ENCODE data around the gene CHST11. TPM values are rescaled to one million over a fixed set of nuclear protein-coding genes. Genes with fewer than 3 reads are reported as not detected.
A peak's percentile ranks its signal among the peaks of the same experiment; 100 is the strongest.

CHST11 gene
- total and polyA plus RNA-seq, 9 of the 15 experiments (the other 6 are each of a cell fraction or from before 2014, with no cell fraction given): 2.3 to 38.7 (median 15.0) TPM

DNA sequence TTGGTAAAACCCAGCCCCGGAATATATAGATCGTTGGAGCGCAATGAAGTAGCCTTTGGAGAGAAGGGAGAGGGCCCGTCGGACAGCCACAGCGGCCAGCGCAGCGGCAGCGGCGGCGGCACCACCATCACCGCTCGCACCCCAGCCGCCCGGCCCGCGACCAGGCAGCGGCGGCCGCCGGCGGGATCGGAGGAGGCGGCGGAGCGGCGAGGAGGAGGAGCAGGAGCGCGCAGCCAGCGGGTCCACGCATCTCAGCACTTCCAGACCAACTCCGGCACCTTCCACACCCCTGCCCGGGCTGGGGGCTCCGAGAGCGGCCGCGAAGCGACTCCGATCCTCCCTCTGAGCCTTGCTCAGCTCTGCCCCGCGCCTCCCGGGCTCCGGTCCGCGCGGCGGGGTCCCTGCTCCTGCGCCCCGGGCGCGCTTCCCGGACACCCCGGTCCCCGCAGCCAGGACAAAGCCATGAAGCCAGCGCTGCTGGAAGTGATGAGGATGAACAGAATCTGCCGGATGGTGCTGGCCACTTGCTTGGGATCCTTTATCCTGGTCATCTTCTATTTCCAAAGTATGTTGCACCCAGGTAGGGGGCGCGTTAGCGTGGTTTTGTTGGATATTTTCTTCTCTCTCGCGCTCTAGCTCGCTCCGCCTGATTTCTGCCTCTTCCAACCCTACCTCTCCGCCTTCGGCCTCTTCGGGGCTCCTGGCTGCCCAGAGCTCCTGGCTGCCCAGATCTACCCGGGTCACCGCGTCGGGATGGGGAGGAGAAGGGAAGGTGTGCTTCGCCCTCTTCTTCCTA is 400 bp downstream of the CHST11 start (continued):
- TF ChIP-seq, protein P1, sequence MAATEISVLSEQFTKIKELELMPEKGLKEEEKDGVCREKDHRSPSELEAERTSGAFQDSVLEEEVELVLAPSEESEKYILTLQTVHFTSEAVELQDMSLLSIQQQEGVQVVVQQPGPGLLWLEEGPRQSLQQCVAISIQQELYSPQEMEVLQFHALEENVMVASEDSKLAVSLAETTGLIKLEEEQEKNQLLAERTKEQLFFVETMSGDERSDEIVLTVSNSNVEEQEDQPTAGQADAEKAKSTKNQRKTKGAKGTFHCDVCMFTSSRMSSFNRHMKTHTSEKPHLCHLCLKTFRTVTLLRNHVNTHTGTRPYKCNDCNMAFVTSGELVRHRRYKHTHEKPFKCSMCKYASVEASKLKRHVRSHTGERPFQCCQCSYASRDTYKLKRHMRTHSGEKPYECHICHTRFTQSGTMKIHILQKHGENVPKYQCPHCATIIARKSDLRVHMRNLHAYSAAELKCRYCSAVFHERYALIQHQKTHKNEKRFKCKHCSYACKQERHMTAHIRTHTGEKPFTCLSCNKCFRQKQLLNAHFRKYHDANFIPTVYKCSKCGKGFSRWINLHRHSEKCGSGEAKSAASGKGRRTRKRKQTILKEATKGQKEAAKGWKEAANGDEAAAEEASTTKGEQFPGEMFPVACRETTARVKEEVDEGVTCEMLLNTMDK (IDR thresholded peaks at IDR 0.05; ENCODE audit: borderline replicate concordance, insufficient read depth, low read depth, low read length, poor library complexity, severe bottlenecking): peak; percentile 87
- TF ChIP-seq, protein P2, sequence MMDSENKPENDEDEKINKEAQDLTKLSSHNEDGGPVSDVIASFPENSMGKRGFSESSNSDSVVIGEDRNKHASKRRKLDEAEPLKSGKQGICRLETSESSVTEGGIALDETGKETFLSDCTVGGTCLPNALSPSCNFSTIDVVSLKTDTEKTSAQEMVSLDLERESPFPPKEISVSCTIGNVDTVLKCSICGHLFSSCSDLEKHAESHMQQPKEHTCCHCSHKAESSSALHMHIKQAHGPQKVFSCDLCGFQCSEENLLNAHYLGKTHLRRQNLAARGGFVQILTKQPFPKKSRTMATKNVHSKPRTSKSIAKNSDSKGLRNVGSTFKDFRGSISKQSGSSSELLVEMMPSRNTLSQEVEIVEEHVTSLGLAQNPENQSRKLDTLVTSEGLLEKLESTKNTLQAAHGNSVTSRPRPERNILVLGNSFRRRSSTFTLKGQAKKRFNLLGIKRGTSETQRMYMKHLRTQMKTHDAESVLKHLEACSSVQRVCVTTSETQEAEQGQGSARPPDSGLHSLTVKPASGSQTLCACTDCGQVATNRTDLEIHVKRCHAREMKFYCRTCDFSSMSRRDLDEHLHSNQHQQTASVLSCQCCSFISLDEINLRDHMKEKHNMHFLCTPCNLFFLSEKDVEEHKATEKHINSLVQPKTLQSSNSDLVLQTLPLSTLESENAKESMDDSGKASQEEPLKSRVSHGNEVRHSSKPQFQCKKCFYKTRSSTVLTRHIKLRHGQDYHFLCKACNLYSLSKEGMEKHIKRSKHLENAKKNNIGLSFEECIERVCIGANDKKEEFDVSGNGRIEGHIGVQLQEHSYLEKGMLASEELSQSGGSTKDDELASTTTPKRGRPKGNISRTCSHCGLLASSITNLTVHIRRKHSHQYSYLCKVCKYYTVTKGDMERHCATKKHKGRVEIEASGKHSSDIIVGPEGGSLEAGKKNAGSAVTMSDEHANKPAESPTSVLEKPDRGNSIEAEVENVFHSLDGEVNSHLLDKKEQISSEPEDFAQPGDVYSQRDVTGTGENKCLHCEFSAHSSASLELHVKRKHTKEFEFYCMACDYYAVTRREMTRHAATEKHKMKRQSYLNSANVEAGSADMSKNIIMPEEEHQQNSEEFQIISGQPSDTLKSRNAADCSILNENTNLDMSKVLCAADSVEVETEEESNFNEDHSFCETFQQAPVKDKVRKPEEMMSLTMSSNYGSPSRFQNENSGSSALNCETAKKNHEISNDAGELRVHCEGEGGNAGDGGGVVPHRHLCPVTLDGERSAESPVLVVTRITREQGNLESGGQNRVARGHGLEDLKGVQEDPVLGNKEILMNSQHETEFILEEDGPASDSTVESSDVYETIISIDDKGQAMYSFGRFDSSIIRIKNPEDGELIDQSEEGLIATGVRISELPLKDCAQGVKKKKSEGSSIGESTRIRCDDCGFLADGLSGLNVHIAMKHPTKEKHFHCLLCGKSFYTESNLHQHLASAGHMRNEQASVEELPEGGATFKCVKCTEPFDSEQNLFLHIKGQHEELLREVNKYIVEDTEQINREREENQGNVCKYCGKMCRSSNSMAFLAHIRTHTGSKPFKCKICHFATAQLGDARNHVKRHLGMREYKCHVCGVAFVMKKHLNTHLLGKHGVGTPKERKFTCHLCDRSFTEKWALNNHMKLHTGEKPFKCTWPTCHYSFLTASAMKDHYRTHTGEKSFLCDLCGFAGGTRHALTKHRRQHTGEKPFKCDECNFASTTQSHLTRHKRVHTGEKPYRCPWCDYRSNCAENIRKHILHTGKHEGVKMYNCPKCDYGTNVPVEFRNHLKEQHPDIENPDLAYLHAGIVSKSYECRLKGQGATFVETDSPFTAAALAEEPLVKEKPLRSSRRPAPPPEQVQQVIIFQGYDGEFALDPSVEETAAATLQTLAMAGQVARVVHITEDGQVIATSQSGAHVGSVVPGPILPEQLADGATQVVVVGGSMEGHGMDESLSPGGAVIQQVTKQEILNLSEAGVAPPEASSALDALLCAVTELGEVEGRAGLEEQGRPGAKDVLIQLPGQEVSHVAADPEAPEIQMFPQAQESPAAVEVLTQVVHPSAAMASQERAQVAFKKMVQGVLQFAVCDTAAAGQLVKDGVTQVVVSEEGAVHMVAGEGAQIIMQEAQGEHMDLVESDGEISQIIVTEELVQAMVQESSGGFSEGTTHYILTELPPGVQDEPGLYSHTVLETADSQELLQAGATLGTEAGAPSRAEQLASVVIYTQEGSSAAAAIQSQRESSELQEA (IDR thresholded peaks at IDR 0.05; ENCODE audit: low read depth): no peak
- TF ChIP-seq KLF6 (CRISPR knock-in tag; IDR thresholded peaks at IDR 0.05; ENCODE audit: borderline replicate concordance) (no peak), MCM2 (IDR thresholded peaks at IDR 0.05; ENCODE audit: low read depth) (no peak), TAF1 (IDR thresholded peaks at IDR 0.05; ENCODE audit: control insufficient read depth, extremely low read depth, insufficient read depth, low read length, severe bottlenecking) (peak; percentile 63), NFRKB (IDR thresholded peaks at IDR 0.05; ENCODE audit: low read depth) (0 out of 2 replicates have a peak, but pooled peaks have one; percentile 56), ZNF79 (CRISPR knock-in tag; IDR thresholded peaks at IDR 0.05; ENCODE audit: low read depth) (no peak), PRDM10 (IDR thresholded peaks at IDR 0.05; ENCODE audit: partially characterized antibody) (peak; percentile 73), ELF2 (CRISPR knock-in tag; IDR thresholded peaks at IDR 0.05) (no peak), TBP (optimal IDR thresholded peaks at IDR 0.05; ENCODE audit: low read depth, low read length) (peak; percentile 97), TEAD4 (IDR thresholded peaks at IDR 0.05; ENCODE audit: low read length) (peak; percentile 46; the same call in 1 of the 2 replicates), TEAD4 (CRISPR knock-in tag; IDR thresholded peaks at IDR 0.05; ENCODE audit: borderline replicate concordance) (no peak)
